ENCODE measurements around the gene BOC.

DNA sequence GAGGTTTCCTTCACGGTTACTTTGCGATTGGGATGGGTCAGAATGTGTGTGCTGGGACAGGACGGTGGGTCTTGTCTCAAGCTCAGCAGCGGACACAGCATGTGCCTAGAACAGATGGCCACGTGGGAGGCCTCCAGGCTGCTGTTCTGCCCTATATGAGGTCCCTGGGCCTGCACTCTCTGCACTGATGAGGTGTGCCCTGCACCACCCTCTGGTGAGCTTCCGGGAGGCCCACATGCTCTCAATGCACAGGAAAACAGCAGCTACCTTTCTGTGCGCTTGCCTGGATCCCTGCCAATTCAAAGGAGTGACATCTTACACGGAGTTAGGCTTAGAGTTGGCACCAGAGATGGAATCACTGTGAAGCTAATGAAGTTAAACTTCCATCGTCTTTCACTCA is 59.8 kb downstream of the BOC start:
- TF ChIP-seq, protein P1, sequence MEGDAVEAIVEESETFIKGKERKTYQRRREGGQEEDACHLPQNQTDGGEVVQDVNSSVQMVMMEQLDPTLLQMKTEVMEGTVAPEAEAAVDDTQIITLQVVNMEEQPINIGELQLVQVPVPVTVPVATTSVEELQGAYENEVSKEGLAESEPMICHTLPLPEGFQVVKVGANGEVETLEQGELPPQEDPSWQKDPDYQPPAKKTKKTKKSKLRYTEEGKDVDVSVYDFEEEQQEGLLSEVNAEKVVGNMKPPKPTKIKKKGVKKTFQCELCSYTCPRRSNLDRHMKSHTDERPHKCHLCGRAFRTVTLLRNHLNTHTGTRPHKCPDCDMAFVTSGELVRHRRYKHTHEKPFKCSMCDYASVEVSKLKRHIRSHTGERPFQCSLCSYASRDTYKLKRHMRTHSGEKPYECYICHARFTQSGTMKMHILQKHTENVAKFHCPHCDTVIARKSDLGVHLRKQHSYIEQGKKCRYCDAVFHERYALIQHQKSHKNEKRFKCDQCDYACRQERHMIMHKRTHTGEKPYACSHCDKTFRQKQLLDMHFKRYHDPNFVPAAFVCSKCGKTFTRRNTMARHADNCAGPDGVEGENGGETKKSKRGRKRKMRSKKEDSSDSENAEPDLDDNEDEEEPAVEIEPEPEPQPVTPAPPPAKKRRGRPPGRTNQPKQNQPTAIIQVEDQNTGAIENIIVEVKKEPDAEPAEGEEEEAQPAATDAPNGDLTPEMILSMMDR (IDR thresholded peaks at IDR 0.05), result no peak
- TF ChIP-seq POLR2A (IDR thresholded peaks at IDR 0.05), result no peak
